Measurements from ENCODE around the gene SNF8.
"Not testable (repeated sequence)": the region's sequence is repeated elsewhere in the genome, so short reads cannot be mapped to it uniquely, and the experiment has no call there.

- TF ChIP-seq CTCF (IDR thresholded peaks at IDR 0.05); POLR2AphosphoS5 (IDR thresholded peaks at IDR 0.05; ENCODE audit: low read depth, low read length): not testable (repeated sequence)
Observed at GRCh38 chr17:48945261-48945651, 614 bp upstream of the SNF8 start.
